WTC11 (cell line): ENCODE measurements around the gene NLRP14.

Experiments
- CTCF ChIP-seq: fragments of 200-600 bp; IDR thresholded peaks from 2 replicates; pipeline ENCODE4 v1.8.0; 2022; ENCODE audit warnings: antibody characterized with exemption
- ESRRA ChIP-seq: sonication (generic); formaldehyde crosslinking; IDR thresholded peaks from 2 replicates; pipeline ENCODE4 v1.8.1; 2022; ENCODE audit warnings: mild to moderate bottlenecking, missing genetic modification reagents, borderline replicate concordance
- FOXP4 ChIP-seq: sonication (generic); formaldehyde crosslinking; IDR thresholded peaks from 2 replicates; pipeline ENCODE4 v1.8.0; 2022; ENCODE audit warnings: mild to moderate bottlenecking, missing genetic modification reagents
- MAX ChIP-seq: sonication (generic); formaldehyde crosslinking; IDR thresholded peaks from 2 replicates; pipeline ENCODE4 v1.8.0; 2022; ENCODE audit warnings: mild to moderate bottlenecking, missing genetic modification reagents
- NFE2L1 ChIP-seq: sonication (generic); formaldehyde crosslinking; IDR thresholded peaks from 2 replicates; pipeline ENCODE4 v1.8.1; 2023; ENCODE audit warnings: missing genetic modification reagents
- STAT6 ChIP-seq: sonication (generic); formaldehyde crosslinking; conservative IDR thresholded peaks from 2 replicates; pipeline ENCODE4 v1.8.1; 2023; ENCODE audit warnings: mild to moderate bottlenecking, low read depth, missing genetic modification reagents, moderate library complexity
- USF1 ChIP-seq: sonication (generic); formaldehyde crosslinking; IDR thresholded peaks from 2 replicates; pipeline ENCODE4 v1.8.0; 2022; ENCODE audit warnings: mild to moderate bottlenecking, missing genetic modification reagents

GRCh38 chr11:7079545-7080135 lies 59.4 kb downstream of the NLRP14 start:
- no peak for TF ChIP-seq CTCF
- TF ChIP-seq USF1 = no peak
- TF ChIP-seq MAX = no peak
- no peak for TF ChIP-seq NFE2L1 (CRISPR knock-in tag)
- TF ChIP-seq FOXP4 (CRISPR knock-in tag) = no peak
- no peak for TF ChIP-seq STAT6
- no peak for TF ChIP-seq ESRRA
